HG02571 (cell line): Measurements from ENCODE around the gene MYEOV.

ENCODE experiments used
- ATAC-seq: cut with Tn5 transposase; IDR thresholded peaks from one replicate; pipeline ENCODE4 v1.9.1; 2021; ENCODE audit warnings: mild to moderate bottlenecking, moderate library complexity; ENCODE audit not compliant: unreplicated experiment

MYEOV gene

GRCh38 chr11:69265210-69265609, 28.7 kb upstream of the MYEOV start:
- no peak for ATAC-seq

GRCh38 chr11:69265911-69266510, 27.9 kb upstream of the MYEOV start:
- ATAC-seq, result no peak

- ATAC-seq, result no peak
Measured at GRCh38 chr11:69267395-69267805, 26.6 kb upstream of the MYEOV start.

- ATAC-seq, result no peak
Measured at GRCh38 chr11:69268911-69269310, 25.0 kb upstream of the MYEOV start.

GRCh38 chr11:69269388-69269787, 24.6 kb upstream of the MYEOV start:
- ATAC-seq, result no peak

DNA sequence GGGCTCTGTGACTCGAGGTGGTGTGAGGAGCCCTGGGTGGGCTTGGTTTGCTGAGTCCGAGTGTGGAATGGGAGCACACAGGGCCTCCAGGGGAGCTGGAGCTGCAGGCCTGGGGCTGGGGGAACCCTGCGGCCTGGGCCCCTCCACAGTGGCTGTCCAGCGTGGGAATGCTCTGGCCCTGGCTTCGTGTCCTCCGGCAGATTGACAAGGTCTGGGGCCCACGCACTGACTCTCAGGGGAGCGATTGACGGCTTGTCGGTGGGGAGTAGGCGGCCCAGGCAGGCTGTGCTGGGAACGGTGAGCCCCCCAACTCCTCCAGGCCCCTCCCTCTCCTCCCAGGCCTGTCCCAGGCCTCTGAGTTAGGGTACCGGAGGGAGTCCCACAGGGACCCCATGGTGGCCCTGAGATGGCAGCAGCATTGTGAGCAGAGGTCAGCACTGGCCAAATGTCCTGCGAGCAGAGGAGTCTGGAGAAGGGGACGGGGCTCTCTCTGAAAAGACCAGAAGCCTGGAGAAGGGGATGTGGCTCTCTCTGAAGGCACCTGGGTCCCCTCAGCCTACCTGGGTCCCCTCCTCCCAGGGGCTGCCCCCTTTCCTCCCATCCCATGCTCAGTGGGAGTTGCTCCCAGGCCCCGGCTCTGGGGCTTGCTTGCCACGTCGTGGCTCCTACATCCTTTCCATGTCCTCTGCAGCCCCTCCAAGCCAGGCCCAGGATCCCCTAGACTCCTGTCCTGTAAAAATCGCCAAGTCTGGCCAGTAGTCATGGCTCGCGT, 23.8 kb upstream of the MYEOV start:
- ATAC-seq, result no peak

DNA sequence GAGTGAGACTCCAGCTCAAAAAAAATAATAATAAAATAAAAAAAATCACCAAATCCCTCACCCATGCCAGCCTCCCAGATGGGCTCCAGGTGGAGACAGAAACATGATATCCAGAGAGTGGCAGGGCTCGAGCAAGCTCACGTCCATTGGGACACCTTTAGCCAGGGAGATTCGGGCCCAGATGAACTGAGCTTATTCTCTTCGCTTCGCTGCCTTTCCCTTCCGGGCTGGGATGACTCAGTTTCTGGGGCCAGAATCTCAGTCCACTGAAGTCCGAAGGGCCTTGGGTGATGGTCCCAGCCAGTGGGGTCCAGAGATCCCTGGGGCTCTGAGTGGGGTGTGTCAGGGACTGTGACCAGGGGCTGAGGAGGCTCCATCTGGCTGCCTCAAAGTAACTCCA, 23.0 kb upstream of the MYEOV start:
- ATAC-seq, result no peak

GRCh38 chr11:69272055-69272454, 21.9 kb upstream of the MYEOV start:
- ATAC-seq, result no peak

- ATAC-seq, result no peak
Measured at GRCh38 chr11:69272831-69273485, 21.0 kb upstream of the MYEOV start.

- ATAC-seq, result no peak
Measured at GRCh38 chr11:69273571-69273970, 20.4 kb upstream of the MYEOV start.

- no peak for ATAC-seq
Measured at GRCh38 chr11:69274531-69275016, 19.4 kb upstream of the MYEOV start.

DNA sequence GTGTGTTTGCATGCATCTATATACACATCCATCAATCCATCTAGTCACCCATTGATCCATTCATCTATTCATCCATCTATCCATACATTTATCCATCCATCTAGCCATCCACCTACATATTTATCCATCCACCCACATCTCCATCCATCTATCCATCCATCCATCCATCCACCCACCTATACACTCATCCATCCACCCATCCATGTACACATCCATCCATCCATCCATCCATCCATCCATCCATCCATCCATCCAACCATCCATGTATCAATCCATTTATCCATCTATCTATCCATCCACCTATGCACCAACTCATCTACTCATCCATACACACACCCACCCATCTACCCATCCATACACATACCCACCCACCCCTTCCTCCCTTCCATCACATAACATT, 18.8 kb upstream of the MYEOV start:
- no peak for ATAC-seq

- no peak for ATAC-seq
Measured at GRCh38 chr11:69276165-69276564, 17.8 kb upstream of the MYEOV start.

GRCh38 chr11:69277074-69277809, 16.7 kb upstream of the MYEOV start:
- ATAC-seq, result no peak

DNA sequence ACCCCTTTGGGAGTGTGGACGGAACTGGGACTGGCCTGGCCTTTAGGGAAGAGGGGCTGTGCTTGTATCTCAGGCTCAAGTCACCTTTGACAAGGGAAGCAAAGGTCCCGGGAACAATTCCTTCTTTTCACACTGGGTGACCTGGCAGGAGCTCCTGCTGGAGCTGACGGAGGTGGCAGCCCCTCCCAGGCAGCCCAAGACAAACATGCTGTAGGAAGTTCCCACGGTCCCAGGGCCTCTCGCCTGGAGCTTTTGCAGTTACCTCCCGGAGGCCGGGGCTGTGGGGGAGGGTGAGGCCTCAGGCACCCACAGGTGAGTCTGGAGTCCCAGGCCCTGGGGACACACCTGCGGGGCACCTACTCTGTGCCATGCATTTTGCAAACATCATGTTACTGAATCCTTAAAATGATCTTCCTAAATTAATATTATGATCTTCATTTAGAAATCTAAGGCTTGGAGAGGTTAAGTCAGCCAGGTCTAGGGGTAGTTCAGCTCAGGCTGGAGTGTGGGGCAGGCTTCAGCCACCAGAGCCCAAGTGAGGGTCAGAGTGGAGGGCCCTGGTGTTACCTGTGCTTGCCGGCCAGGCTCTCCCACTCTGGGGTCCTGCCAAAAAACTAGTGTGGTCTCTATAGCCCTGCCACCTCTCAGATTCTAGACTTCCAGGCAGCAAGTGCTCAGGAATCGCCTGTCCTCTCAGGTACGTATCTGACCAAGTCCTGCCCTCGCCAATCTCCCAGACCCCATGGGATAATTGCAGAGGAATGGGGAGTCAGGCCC, 15.7 kb upstream of the MYEOV start:
- ATAC-seq, result no peak

GRCh38 chr11:69280451-69280850, 13.5 kb upstream of the MYEOV start:
- no peak for ATAC-seq

- no peak for ATAC-seq
Measured at GRCh38 chr11:69280994-69281393, 13.0 kb upstream of the MYEOV start.

GRCh38 chr11:69283446-69283845, 10.5 kb upstream of the MYEOV start:
- no peak for ATAC-seq

DNA sequence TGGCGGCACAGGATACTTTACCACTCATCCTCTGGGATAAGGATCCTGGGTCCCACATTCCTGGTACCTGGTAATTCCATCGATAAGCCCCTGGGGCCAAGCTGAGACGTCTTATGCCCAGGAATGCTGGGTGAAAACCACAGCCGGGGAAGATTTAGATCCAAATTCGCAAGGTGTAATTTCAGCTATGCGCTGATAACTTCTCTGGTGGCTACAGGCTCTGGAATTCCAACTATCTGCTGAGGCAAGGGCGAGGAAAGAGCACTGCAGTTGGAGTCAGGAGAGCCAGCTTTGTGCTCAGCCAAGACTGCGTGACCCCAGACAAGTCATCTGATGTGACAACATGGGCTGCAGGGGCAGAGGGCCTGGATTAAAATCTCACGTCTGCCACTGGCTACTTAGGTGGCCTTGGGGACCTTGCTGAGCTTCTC, 9.9 kb upstream of the MYEOV start:
- ATAC-seq, result no peak

DNA sequence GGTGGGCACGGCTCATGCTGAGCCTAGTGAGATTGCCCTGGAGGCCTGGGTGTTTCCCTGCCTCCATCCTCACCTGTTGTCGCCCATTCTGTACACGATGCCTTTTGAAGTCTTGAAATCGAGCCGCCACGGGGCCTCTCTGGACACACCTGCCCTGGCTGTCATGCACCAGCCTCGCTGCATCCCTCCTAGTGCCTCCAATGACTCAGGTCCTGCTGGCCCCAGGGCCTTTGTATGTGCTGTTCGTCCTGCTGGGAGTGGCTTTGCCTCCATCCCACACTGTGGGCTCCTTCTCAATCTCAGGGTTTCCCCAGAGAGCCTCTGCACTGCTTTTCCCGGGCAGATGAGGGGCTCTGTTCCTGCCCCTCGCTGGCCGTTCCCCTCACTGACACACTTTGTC, 8.9 kb upstream of the MYEOV start:
- no peak for ATAC-seq

DNA sequence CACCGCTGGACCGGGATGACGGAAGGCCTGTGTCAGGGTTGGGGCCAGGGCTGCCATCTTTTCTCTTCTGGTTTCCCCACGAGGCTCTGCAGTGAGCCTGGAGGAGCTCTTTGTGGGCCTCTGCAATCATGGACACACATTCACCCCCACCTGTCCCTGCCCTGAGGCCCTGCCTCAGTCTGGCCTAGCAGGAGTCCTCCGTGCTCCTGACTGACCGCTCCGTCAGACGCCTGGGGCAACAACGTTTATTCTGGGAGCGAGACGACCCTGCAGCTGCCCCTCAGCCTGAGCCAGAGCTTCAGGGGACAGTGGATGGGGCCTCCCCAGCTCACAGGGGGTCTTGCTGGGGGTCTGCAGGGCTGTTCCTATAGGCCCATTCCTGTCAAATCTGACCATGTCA, 8.2 kb upstream of the MYEOV start:
- ATAC-seq, result no peak
